Muscle layer of colon (tissue), 2 donors: ENCODE measurements around the gene RNF2.
"Not testable (repeated sequence)": the region's sequence is repeated elsewhere in the genome, so short reads cannot be mapped to it uniquely, and the experiment has no call there.

ENCODE experiments used
- H3K27ac ChIP-seq: one replicate; pipeline ENCODE4 v1.7.0; 2013; ENCODE audit warnings: low read depth, mild to moderate bottlenecking, low read length, moderate library complexity
- H3K27me3 ChIP-seq, 2 donors: one replicate each; pipeline ENCODE4 v1.7.0; 2013; ENCODE audit warnings: low read length in 2 of 2, mild to moderate bottlenecking in 2 of 2; ENCODE audit not compliant: insufficient read depth in 2 of 2, control insufficient read depth in 1 of 2
- H3K36me3 ChIP-seq: one replicate; pipeline ENCODE4 v1.7.0; 2013; ENCODE audit warnings: mild to moderate bottlenecking, low read length; ENCODE audit not compliant: insufficient read depth
- H3K4me1 ChIP-seq: one replicate; pipeline ENCODE4 v1.7.0; 2013; ENCODE audit warnings: mild to moderate bottlenecking, low read length; ENCODE audit not compliant: insufficient read depth
- H3K4me3 ChIP-seq, 2 donors: one replicate each; pipeline ENCODE4 v1.7.0; 2013; ENCODE audit warnings: low read length in 2 of 2, low read depth in 1 of 2, mild to moderate bottlenecking in 1 of 2, moderate library complexity in 1 of 2
- H3K9ac ChIP-seq: one replicate; pipeline ENCODE4 v1.7.0; 2013; ENCODE audit warnings: low read length
- H3K9me3 ChIP-seq: one replicate; pipeline ENCODE4 v1.7.0; 2013; ENCODE audit warnings: mild to moderate bottlenecking, low read length
- donor health status: abdominal sarcoma.
- donor health status: Adenocarcinoma of cecum.

RNF2 gene

GRCh38 chr1:185044981-185045813, at the start of gene RNF2:
TSS of gene RNF2 (plus strand) at chr1:185045558. CDS start at chr1:185087554, 41,996 bp downstream.
- peak within 1 kb of the TSS; percentile 89 for H3K27ac ChIP-seq

GRCh38 chr1:184999974-185000373, 45.4 kb upstream of the RNF2 start:
- not testable (repeated sequence) for H3K9ac ChIP-seq, H3K4me3 ChIP-seq, H3K27me3 ChIP-seq, H3K27ac ChIP-seq, H3K4me1 ChIP-seq, H3K9me3 ChIP-seq, H3K36me3 ChIP-seq

More at GRCh38 chr1:185044981-185045813, at the start of gene RNF2:
- no peaks in the 10 kb centered on the region for H3K36me3 ChIP-seq
- no peaks in the 10 kb centered on the region for H3K9me3 ChIP-seq
- peak within 1 kb of the TSS; percentile 94 to 95 for H3K4me3 ChIP-seq
- no peaks in the 10 kb centered on the region for H3K27me3 ChIP-seq
- peak within 1 kb of the TSS; percentile 35 for H3K9ac ChIP-seq
- peaks cover 11% of the 10 kb centered on the region for H3K4me1 ChIP-seq

GRCh38 chr1:185001312-185001880, 44.0 kb upstream of the RNF2 start:
- not testable (repeated sequence) for H3K27ac ChIP-seq, H3K9me3 ChIP-seq, H3K4me1 ChIP-seq, H3K4me3 ChIP-seq, H3K36me3 ChIP-seq, H3K27me3 ChIP-seq, H3K9ac ChIP-seq

GRCh38 chr1:185008838-185009237, 36.5 kb upstream of the RNF2 start:
- Histone ChIP-seq H3K27me3 (no peaks in the 10 kb centered on the region), H3K4me3 (no peak overlapping the region), H3K36me3 (no peaks in the 10 kb centered on the region), H3K4me1 (no peaks in the 10 kb centered on the region), H3K9ac (no peak overlapping the region), H3K9me3 (no peaks in the 10 kb centered on the region), H3K27ac (no peak overlapping the region)

GRCh38 chr1:185010361-185010760, 35.0 kb upstream of the RNF2 start:
- Histone ChIP-seq H3K27ac (no peak overlapping the region), H3K36me3 (no peaks in the 10 kb centered on the region), H3K9me3 (no peaks in the 10 kb centered on the region), H3K4me3 (no peak overlapping the region), H3K27me3 (no peaks in the 10 kb centered on the region), H3K4me1 (no peaks in the 10 kb centered on the region), H3K9ac (no peak overlapping the region)

- no peaks in the 10 kb centered on the region for H3K4me1 ChIP-seq
- no peak overlapping the region for H3K9ac ChIP-seq
- no peaks in the 10 kb centered on the region for H3K27me3 ChIP-seq
- no peak overlapping the region for H3K4me3 ChIP-seq
- H3K36me3 ChIP-seq: no peaks in the 10 kb centered on the region
- no peaks in the 10 kb centered on the region for H3K9me3 ChIP-seq
- H3K27ac ChIP-seq: no peak overlapping the region
Measured at GRCh38 chr1:185014941-185015340, 30.4 kb upstream of the RNF2 start.

GRCh38 chr1:185015631-185016030, 29.7 kb upstream of the RNF2 start:
- H3K27me3 ChIP-seq: no peaks in the 10 kb centered on the region
- H3K9ac ChIP-seq: no peak overlapping the region
- no peak overlapping the region for H3K4me3 ChIP-seq
- no peaks in the 10 kb centered on the region for H3K9me3 ChIP-seq
- H3K27ac ChIP-seq: no peak overlapping the region
- no peaks in the 10 kb centered on the region for H3K36me3 ChIP-seq
- no peaks in the 10 kb centered on the region for H3K4me1 ChIP-seq

- Histone ChIP-seq H3K27ac (no peak overlapping the region), H3K9ac (no peak overlapping the region), H3K4me3 (no peak overlapping the region), H3K36me3 (no peaks in the 10 kb centered on the region), H3K9me3 (no peaks in the 10 kb centered on the region), H3K4me1 (no peaks in the 10 kb centered on the region), H3K27me3 (no peaks in the 10 kb centered on the region)
Measured at GRCh38 chr1:185016880-185017279, 28.5 kb upstream of the RNF2 start.

- Histone ChIP-seq H3K4me3 (no peak overlapping the region), H3K9me3 (no peaks in the 10 kb centered on the region), H3K27me3 (no peaks in the 10 kb centered on the region), H3K4me1 (no peaks in the 10 kb centered on the region), H3K27ac (no peak overlapping the region), H3K36me3 (no peaks in the 10 kb centered on the region), H3K9ac (no peak overlapping the region)
Measured at GRCh38 chr1:185017338-185017737, 28.0 kb upstream of the RNF2 start.

- H3K27ac ChIP-seq: no peak overlapping the region
Measured at GRCh38 chr1:185017966-185018365, 27.4 kb upstream of the RNF2 start.

GRCh38 chr1:185027252-185027882, 18.0 kb upstream of the RNF2 start:
- no peak overlapping the region for H3K9ac ChIP-seq
- no peaks in the 10 kb centered on the region for H3K27me3 ChIP-seq
- no peaks in the 10 kb centered on the region for H3K36me3 ChIP-seq
- H3K4me3 ChIP-seq: no peak overlapping the region
- H3K4me1 ChIP-seq: no peaks in the 10 kb centered on the region
- H3K27ac ChIP-seq: no peak overlapping the region
- no peaks in the 10 kb centered on the region for H3K9me3 ChIP-seq

More at GRCh38 chr1:185017966-185018365, 27.4 kb upstream of the RNF2 start:
- H3K9me3 ChIP-seq: no peaks in the 10 kb centered on the region
- no peaks in the 10 kb centered on the region for H3K36me3 ChIP-seq
- H3K4me3 ChIP-seq: no peak overlapping the region
- no peaks in the 10 kb centered on the region for H3K4me1 ChIP-seq
- H3K27me3 ChIP-seq: no peaks in the 10 kb centered on the region
- H3K9ac ChIP-seq: no peak overlapping the region
